GM21423 (cell line): ENCODE measurements around the gene GPAT3.
"Not testable (repeated sequence)": the region's sequence is repeated elsewhere in the genome, so short reads cannot be mapped to it uniquely, and the experiment has no call there.

Experiments
- ATAC-seq: cut with Tn5 transposase; IDR thresholded peaks from one replicate; pipeline ENCODE4 v1.9.1; 2021; ENCODE audit warnings: mild to moderate bottlenecking, moderate library complexity; ENCODE audit not compliant: unreplicated experiment

Gene GPAT3

DNA sequence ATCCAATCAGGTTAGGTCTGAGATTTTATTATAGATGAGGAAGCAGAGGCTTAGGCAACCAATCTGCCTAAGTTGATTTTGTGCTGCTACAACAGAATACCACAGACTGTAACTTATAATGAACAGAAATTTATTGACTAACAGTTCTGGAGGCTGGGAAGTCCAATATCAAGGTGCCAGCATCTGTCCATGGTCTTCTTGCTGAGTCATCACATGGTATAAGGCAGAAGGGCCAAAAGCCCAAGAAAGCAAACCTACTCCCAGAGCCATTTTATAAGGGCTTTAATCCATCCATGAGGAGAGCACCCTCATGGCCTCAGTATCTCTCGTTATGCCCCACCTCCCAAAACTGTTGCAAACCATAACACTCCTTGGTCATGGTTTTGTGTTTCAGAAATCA, 55.8 kb downstream of the GPAT3 start:
- no peak for ATAC-seq

DNA sequence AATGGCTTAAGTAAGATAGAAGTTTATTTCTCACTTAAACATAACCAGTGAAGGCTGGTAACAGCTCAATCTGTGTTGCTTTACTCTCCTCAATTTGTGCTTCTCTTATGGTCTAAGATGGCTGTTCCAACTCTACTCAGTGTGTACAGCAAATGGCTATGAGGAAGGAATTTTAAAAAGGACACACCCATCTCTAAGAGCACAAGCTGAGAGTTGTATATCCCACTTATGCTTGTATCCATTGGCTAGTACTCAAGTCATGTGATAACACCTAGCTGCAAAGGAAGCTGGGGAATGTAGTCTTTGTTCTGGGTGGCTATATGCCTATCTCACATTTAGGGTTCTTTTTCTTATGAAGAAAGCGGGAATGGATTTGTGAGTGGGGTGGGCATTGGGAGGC, 63.3 kb downstream of the GPAT3 start:
- peak; percentile 80 for ATAC-seq

DNA sequence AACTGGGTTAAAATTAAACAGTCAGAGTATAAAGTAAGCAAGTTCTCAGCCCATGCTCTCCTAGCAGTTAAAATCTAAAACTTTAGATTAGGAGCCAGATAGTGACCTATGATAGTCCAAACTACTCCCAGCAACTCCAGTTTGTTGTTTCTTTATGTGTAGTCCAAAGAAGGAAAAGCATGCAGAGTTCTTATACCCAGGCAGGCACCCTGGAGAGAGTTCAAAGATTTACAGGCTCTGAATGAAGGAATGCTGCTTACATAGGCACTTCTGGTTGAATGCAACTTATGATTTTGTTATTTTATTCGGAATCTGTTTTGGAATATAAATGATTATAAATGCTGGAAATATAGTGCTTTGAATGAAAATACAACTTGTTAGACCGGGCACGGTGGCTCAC, 67.2 kb downstream of the GPAT3 start:
- ATAC-seq, result no peak

DNA sequence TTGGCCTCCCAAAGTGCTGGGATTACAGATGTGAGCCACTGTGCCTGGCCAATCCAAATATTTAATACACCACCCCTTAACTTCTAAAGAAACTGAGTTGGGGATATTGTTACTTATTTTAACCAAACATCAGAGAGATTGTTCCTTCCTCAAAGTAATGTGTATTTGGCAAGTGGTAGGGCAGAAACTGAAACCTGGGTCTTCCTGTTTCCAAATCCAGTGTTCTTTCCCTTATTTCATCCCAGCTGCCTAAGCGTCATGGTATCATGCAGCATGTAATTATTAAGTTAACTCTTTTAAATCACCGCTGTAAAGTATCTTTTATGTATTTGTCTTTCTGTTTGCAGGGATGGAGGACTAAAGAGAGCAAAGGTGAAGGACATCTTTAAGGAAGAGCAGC, 68.4 kb downstream of the GPAT3 start:
- no peak for ATAC-seq

DNA sequence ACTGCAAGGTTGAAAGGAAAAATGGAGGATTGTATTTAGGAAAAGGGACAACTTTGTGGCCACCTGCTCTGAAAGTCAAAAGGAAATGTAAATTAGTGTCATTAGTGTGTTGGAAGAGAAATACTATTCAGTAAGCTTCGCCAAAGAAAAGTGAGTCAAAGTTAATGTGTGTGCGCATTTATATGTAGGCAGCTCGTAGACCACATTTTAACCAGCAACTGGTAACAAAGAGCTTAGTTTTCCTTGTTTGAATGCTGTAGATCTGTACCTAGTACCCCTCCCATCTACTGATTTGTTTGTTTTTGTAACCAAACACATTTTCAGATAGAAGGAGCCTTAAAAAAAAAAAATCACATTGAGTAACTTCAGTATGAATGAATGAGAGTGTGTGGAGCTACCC, 69.3 kb downstream of the GPAT3 start:
- no peak for ATAC-seq

DNA sequence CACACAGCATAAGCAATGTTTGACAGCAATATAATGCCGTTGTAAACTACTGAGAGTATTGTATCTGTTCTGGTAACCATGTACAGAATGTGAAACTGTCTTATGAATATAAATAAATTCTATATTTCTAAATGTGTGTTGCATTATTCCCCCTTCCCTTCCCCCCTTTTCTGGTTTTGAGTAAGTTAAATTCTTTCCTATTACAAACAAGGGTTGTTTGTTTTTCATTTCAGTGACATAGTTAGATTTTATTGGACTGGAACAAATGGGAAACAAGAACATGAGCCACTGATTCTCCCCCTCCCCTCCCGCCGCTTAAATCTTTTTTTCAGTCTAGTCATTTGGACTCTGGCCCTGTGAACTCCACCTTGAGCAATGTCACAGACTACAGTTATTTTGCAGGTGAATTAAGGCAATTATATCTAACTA, 69.8 kb downstream of the GPAT3 start:
- ATAC-seq, result no peak

DNA sequence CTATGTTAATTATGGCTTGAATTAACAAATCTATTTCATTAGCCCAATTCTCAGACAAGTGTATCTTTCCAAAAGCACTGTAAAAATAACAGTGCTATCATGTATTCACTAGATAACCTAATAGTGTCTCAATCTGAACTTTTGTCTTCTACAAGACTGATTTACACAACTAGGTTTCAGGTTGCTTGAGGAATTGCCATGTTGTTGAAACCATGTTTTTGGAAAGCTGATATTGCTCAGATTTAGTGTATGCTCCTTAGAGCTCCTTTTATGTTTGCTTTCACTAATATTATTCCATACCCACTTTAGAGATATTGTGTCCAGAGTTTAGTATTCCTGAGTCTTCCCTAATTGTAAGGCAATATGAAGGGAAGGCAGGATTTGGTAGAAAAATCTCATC, 70.6 kb downstream of the GPAT3 start:
- no peak for ATAC-seq

DNA sequence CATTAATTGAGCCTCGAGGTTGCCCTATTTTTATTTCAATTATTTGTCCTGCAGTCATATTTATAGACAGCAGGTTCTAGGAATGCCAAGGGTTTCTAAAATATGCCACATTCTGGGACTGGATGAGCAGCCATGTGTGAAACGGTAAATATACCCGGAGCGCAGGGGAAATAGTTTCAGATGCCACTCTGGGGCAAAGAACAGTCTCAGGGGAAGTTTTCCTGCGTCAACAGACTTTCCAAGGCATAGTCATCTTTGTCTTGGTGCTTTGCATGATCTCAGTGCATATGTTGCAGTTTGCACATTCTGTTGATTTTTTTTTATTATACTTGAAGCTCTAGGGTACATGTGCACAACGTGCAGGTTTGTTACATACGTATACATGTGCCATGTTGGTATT, 71.0 kb downstream of the GPAT3 start:
- ATAC-seq, result no peak

DNA sequence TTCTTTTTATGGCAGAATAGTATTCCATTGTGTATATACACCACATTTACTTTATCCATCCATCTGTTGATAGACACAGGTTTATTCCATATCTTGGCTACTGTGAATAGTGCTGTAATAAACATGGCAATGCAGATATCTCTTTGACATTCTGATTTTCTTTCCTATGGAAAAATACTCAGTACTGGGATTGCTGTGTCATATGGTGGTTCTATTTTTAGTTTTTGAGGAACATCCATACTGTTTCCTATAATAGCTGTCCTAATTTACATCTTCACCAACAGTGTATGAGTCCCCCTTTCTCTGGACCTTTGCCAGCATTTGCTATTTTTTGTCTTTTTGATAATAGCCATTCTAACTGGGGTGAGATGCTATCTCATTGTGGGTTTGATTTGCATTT, 73.5 kb downstream of the GPAT3 start:
- ATAC-seq, result no peak

DNA sequence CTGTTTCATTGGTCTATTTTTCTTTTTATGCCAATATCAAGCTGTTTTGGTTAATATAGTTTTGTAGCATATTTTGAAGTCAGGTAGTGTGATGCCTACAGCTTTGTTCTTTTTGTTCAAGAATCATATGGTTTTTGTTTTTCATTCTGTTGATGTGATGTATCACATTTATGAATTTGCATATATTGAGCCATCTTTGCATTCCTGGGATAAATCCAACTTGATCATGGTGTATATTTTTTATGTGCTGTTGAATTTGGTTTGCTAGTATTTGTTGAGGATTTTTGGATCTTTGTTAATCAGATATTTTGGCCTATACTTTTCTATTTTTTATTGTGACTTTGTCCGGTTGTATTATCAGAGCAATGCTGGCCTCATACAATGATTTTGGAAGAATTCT, 74.8 kb downstream of the GPAT3 start:
- no peak for ATAC-seq

DNA sequence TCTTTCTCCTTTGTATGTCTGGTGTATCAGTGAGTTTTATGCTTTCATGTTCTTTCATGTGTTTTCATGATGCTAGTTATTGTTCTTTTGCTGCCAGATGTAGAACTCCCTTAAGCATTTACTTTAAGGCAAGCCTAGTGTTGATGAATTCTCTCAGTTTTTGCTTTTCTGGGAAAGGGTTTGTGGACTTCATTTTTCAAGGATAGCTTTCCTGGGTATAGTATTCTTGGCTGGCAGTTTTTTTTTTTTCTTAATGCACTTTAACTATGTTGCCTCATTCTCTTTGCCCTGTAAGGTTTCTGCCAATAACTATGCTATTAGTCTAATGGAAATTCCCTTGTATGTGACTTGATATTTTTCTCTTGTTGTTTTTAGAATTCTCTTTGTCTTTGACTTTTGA, 77.1 kb downstream of the GPAT3 start:
- no peak for ATAC-seq

DNA sequence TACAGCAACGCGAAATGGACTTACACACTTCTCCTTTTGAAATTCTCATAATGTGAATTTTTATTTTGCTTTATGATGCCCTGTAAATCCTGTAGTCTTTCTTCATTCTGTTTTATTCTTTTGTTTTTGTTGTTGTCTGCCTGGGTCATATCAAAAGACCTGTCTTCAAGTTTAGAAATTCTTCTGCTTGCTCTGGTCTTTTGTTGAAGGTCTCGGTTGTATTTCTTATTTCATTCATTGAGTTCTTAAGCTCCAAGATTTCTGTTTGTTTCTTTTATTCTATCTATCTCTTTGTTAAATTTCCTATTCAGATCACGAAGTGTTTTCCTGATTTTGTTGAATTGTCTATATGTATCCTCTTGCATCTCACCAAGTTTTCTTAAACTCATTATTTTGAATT, 78.1 kb downstream of the GPAT3 start:
- ATAC-seq, result no peak

DNA sequence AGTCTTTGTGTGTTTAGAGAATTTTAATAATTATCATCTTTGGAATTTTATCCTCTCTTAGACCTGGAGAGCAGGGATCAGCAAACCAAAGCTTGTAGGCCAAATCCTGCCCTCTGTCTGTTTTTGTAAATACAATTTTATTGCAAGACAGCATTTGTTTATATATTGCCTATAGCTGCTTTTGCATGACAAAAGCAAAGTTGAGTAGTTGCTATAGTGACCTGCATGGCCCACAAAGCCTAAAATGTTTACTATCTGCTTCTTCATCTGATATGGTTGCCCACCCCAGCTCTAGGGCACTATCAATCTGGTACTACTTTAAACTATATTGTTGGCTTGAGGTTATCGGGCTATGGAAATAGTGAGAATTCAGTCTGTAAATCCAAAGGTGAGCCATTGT, 80.3 kb downstream of the GPAT3 start:
- ATAC-seq, result no peak

DNA sequence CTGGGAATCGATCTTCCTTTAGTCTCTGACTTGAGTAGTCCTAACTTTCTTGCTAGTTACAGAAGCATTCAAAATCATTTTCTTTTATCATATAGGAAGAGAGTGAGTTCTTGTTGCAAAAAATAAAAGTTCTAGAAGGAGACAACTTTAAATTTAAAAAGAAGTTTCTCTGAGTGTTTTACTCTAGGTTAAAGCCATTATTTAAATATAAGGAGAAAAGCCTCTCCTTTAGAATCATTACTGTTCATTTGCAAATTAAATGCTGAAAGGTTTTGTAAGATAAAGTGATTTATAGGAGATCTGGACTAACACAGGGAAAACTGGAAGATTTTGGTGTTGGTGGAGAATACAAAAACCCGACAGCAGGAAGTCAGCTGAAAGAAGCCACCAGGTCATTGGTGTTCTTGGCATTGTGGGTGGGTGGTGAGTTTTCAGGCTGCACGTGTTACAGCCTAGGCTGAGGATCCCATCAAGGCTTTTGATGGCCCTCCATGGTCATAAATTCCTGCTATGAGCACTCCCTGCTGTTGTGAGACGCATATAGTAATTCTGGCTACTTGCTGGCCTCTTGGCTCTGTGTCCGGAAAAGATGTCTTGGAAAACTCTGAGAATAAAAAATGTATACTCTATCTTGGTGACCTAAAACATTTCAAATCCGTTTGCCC, 81.6 kb downstream of the GPAT3 start:
- no peak for ATAC-seq

DNA sequence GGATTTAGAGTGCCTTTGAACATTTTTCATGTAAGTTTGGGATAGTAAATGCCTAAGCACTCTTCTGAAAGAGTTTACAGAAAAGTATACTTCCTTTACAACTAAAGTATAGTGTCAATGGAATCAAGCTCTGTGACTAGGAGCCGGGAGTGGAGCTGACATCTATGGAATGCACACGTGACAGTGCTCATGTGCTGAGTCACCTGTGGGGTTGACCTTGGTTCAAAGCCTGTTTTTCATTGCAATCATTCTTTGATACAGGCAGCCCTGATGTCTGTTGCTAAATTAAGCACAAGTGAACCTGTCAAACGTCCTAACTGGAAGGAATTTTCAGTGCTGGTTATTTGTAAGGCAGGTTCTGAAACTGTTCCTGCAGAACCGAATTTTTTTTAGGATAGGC, 82.5 kb downstream of the GPAT3 start:
- ATAC-seq, result no peak

DNA sequence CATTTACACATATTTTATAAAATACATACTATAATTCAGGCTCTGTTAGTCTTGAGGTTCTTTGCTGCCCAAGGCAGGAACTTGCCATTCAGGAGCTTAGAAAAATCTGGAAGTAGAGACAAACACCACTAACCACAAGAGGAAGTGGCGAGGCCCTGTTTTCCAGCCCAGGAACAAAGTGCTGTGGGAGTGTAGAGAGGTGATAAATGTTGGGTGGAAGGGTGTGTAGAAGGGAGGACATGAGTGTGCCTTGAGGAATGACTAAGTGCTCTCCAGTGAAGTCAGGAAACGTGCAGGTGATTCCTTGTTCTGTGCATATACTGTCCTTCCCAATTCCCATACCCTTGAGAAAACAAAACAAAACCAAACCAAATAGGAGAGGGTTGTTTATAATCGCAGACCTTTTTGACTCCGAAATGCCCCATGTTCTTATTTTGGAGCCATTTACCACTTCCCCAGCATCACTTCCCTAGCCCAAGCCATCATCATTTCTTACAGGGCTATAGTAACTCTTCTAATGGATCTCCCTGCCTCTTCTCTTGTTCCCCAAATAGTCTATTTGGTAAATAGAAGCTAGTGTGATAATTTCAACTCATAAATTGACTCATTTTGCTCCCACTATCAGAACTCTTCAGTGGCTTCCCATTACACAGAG, 83.2 kb downstream of the GPAT3 start:
- no peak for ATAC-seq

DNA sequence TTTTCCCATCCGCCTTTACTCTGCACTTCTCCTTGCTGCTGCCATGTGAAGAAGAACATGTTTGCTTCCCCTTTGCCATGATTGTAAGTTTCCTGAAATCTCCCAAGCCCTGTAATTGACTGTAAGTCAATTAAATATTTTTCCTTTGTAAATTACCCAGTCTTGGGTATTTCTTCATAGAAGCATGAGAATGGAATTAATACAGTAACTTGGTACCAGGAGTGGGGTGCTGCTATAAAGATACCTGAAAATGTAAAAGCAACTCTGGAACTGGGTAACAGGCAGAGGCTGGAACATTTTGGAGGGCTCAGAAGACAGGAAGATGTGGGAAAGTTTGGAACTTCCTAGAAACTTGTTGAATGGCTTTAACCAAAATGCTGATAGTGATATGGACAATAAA, 86.2 kb downstream of the GPAT3 start:
- ATAC-seq, result not testable (repeated sequence)

DNA sequence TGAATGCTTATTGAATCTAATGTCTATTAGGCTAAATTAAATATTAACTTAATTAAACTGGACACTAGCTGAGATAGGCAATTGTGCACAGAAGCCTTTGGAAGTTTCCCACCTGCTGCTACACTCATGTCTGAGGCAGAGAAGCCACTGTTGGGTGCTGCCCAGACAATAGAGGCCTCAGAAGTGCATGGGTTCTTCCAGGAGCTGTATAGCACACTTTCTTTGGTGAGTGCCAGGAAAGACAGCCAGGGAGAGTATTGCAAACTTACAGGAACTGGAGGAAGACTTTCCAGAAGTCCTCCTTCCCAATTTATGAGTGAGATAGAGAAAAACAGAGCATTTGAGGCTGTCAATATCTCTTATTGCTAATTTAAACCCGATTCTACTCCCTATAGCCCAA, 89.9 kb downstream of the GPAT3 start:
- no peak for ATAC-seq

DNA sequence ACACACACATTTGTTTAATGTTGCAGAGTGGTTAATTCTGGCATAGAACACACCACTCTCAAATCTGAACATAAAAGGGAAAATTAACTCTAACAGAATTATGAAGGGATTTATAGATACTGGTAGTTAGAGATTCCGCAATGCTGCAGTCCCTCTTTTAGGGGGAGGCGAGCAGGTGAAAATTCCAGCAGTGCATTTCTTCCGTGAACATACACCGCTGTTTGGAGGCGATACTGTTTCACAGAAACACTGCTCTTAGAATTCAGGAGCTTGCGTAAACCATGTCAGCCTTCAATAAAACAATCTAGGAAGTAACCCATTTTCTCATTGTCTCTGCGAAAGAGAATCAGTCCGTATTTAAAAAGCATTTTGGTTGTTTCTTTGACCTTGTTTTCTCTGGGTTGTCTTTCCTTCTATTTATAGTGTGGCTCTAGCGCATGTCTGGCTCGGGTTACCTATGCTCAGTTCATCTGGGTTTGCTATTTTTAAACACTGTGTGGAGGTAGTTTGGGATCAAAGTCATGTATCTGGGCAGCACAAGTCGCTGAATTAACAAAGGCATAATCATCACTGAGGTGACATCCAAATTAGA, 90.4 kb downstream of the GPAT3 start:
- no peak for ATAC-seq

DNA sequence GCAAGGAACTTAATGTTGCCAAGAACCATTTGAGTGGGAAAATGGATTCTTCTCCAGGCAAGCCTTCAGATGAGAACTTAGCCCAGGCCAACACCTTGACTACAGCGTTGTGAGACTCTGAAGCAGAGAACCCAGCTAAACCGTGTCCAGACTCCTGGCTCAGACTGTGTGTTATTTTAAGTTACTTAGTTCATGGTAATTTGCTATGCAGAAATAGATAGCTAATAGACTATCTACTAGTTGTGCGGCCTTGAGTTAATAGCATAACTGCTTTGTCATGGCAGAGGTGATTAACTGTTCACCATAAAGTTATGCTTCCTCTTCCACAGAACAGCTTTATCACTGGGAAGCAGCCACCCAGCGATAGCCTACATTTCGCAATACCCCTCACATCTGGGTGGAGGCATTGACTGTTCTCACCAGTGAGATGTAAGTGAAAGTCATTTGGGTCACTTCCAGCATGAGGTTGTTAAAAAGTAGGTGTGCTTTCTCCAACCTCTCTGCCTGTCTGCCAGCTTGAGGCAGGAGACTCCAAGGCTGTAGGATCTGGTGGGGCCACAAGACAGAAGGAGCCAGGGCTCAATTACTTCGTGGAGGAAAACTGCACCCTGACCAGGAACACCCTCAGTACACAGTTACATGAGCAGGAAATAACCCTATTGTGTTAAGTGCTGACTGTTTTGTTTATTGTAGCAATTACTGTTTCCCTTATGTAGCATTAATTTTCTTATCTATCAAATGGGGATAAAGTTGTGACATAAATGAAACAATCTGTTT, 94.2 kb downstream of the GPAT3 start:
- ATAC-seq, result no peak

DNA sequence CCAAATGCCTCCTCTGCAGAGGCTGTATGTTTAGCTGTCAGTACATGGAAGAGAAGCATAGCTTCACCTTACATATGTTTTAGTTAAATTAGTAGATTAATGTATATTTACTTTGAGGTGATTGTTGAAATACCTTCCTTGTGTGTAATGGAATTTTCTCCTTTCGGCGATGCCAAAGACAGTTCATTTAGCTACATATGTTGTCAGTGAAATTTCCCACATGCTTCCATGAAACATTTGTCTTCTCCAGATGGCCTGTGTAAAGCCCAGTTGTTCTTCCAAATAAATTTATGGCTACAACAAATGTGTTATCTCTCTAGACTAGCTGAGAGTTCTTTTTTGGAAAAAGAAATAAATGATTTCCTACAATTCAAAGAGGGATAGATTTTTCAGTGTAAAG, 95.2 kb downstream of the GPAT3 start:
- no peak for ATAC-seq

DNA sequence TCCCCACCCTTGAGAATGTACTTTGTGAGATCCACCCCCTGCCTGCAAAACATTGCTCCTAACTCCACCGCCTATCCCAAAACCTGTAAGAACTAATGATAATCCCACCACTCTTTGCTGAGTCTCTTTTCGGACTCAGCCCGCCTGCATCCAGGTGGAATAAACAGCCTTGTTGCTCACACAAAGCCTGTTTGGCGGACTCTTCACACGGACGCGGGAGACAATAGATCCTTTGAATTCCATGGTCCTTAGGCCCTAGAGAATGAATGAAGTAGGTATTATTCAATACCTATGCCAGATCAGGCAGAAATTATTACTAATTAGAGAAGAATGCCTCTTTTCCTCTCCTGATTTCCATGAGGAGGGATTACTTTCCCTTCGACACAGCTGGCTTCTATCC, 101.0 kb downstream of the GPAT3 start:
- no peak for ATAC-seq
